GM21423 (cell line): ENCODE data around the gene CCDC192.
A peak's percentile ranks its signal among the peaks of the same experiment; 100 is the strongest.

ENCODE experiments used
- ATAC-seq: cut with Tn5 transposase; IDR thresholded peaks from one replicate; pipeline ENCODE4 v1.9.1; 2021; ENCODE audit warnings: mild to moderate bottlenecking, moderate library complexity; ENCODE audit not compliant: unreplicated experiment

Gene CCDC192

GRCh38 chr5:127872494-127872893 is 169.3 kb downstream of the CCDC192 start:
- ATAC-seq, result no peak

GRCh38 chr5:127875235-127876021 is 172.2 kb downstream of the CCDC192 start:
- ATAC-seq, result peak; percentile 92

GRCh38 chr5:127876384-127876783 is 173.2 kb downstream of the CCDC192 start:
- no peak for ATAC-seq

- no peak for ATAC-seq
Observed at GRCh38 chr5:127878174-127878750, 175.1 kb downstream of the CCDC192 start.

- no peak for ATAC-seq
Observed at GRCh38 chr5:127884416-127884815, 181.2 kb downstream of the CCDC192 start.

GRCh38 chr5:127885176-127885575 is 182.0 kb downstream of the CCDC192 start:
- no peak for ATAC-seq

GRCh38 chr5:127886081-127886480 is 182.9 kb downstream of the CCDC192 start:
- no peak for ATAC-seq

GRCh38 chr5:127887282-127887681 is 184.1 kb downstream of the CCDC192 start:
- no peak for ATAC-seq

GRCh38 chr5:127891942-127892341 is 188.8 kb downstream of the CCDC192 start:
- ATAC-seq, result no peak

- no peak for ATAC-seq
Observed at GRCh38 chr5:127892467-127893207, 189.4 kb downstream of the CCDC192 start.

- no peak for ATAC-seq
Observed at GRCh38 chr5:127893232-127893631, 190.0 kb downstream of the CCDC192 start.

- no peak for ATAC-seq
Observed at GRCh38 chr5:127894461-127894860, 191.3 kb downstream of the CCDC192 start.

- ATAC-seq, result no peak
Observed at GRCh38 chr5:127898551-127899213, 195.5 kb downstream of the CCDC192 start.

- ATAC-seq, result no peak
Observed at GRCh38 chr5:127899214-127899610, 196.0 kb downstream of the CCDC192 start.

GRCh38 chr5:127906562-127907204 is 203.5 kb downstream of the CCDC192 start:
- ATAC-seq, result peak; percentile 59

GRCh38 chr5:127907907-127908306 is 204.7 kb downstream of the CCDC192 start:
- no peak for ATAC-seq

GRCh38 chr5:127909066-127909465 is 205.9 kb downstream of the CCDC192 start:
- ATAC-seq, result peak; percentile 78

GRCh38 chr5:127909821-127910220 is 206.6 kb downstream of the CCDC192 start:
- ATAC-seq, result no peak

- no peak for ATAC-seq
Observed at GRCh38 chr5:127910307-127910956, 207.2 kb downstream of the CCDC192 start.

- ATAC-seq, result no peak
Observed at GRCh38 chr5:127911619-127912018, 208.4 kb downstream of the CCDC192 start.
